ENCODE data around the gene NVL. TPM values are rescaled to one million over a fixed set of nuclear protein-coding genes. Genes with fewer than 3 reads are reported as not detected.

Gene NVL
- total RNA-seq, 1 donor from 2014 or later, result 34.6 TPM

GRCh38 chr1:224300346-224300745 is 29.6 kb downstream of the NVL start:
- no peaks in the 10 kb centered on the region for H3K27me3 ChIP-seq
- TF ChIP-seq POLR2AphosphoS5 (IDR thresholded peaks at IDR 0.05; ENCODE audit: insufficient read depth in 1 of 2, low read depth in 1 of 2) (no peak), CTCF (IDR thresholded peaks at IDR 0.05) (no peak)
- no peak overlapping the region for H3K27ac ChIP-seq
- no peaks in the 10 kb centered on the region for H3K4me1 ChIP-seq
- no peak for DNase-seq (ENCODE audit: extremely low spot score in 2 of 2)
- H3K4me3 ChIP-seq, result no peak overlapping the region
- peaks cover 0 to 77% of the 10 kb centered on the region in 2 donors for H3K36me3 ChIP-seq
- no peaks in the 10 kb centered on the region for H3K9me3 ChIP-seq
- intact Hi-C loops (cut with DNase I), result no loop called here

DNA sequence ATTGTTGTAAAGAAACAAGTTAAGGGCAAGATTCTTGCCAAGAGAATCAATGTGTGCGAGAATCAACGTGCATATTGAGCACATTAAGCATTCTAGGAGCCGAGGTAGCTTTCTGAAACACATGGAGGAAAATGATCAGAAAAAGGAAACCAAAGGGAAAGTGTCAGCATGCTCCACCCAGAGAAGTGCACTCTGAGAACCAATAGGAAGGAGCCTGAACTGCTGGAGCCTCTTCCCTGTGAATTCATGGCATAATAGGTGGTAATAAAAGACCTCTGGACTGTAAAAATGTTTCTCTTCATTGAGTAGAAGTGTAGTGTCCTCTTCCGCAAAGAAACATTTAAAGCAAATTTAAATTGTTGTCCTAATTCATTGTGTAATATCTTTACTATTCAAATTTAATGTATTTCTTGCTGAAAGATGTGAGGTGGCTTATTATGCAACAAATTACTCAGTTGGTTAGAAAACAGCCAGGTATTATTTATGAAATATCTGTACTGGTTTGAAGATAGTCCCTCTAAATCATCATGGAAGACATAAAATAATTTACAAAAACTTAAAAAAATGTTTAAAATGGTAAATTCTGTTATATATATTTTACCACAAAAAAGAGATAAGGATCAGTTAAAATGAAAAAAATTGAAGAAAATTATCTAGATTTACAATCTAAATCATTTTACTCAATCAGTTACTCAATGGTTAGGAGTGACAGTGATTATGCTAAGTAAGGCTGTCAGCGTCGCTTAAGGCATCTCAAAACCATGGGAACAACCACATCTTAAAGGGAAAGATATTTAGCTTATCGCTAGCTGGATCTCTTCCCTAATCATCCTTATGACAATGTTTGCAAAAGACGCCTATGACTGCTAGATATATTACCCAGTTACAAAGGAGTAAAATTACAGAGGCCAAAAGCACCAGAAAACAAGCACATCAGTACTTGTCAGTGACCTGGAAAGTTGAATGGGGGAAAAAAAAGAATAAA is 31.3 kb downstream of the NVL start:
- H3K27me3 ChIP-seq, result no peaks in the 10 kb centered on the region
- H3K4me1 ChIP-seq, result no peaks in the 10 kb centered on the region
- intact Hi-C loops (cut with DNase I), result no loop called here
- DNase-seq (ENCODE audit: extremely low spot score in 2 of 2), result no peak
- H3K4me3 ChIP-seq, result no peak overlapping the region
- TF ChIP-seq POLR2AphosphoS5 (IDR thresholded peaks at IDR 0.05; ENCODE audit: insufficient read depth in 1 of 2, low read depth in 1 of 2) (no peak), CTCF (IDR thresholded peaks at IDR 0.05) (no peak), POLR2A (IDR thresholded peaks at IDR 0.05) (no peak)
- no peak overlapping the region for H3K27ac ChIP-seq
- H3K9me3 ChIP-seq, result no peaks in the 10 kb centered on the region
- H3K36me3 ChIP-seq, result peaks cover 0 to 77% of the 10 kb centered on the region in 2 donors

DNA sequence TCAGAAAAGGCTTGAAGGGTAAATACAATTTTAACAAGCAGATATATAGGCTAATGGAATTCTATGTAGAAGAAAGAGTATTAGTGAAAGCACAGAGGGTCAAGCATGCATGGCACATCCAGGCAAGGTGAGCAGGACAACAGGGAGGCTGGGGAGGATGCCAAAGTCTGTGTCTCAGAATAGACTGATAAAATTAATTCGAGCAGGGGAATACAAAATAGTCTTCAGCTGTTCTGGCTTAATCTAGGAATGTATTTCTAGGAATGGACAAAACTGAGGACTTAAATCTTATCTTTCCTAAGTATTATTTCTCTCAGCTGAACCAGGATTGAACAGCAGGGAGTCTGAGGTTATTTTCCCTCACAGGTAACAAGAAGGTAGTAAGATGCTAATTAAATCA is 35.2 kb downstream of the NVL start:
- TF ChIP-seq POLR2A (IDR thresholded peaks at IDR 0.05) (no peak), CTCF (IDR thresholded peaks at IDR 0.05) (no peak), POLR2AphosphoS5 (IDR thresholded peaks at IDR 0.05; ENCODE audit: insufficient read depth in 1 of 2, low read depth in 1 of 2) (no peak)
- intact Hi-C loops (cut with DNase I), result no loop called here
- no peak overlapping the region for H3K4me3 ChIP-seq
- no peak for DNase-seq (ENCODE audit: extremely low spot score in 2 of 2)
- no peaks in the 10 kb centered on the region for H3K9me3 ChIP-seq
- no peak overlapping the region for H3K27ac ChIP-seq
- no peaks in the 10 kb centered on the region for H3K4me1 ChIP-seq
- H3K27me3 ChIP-seq, result no peaks in the 10 kb centered on the region
- peaks cover 0 to 62% of the 10 kb centered on the region in 2 donors for H3K36me3 ChIP-seq

DNA sequence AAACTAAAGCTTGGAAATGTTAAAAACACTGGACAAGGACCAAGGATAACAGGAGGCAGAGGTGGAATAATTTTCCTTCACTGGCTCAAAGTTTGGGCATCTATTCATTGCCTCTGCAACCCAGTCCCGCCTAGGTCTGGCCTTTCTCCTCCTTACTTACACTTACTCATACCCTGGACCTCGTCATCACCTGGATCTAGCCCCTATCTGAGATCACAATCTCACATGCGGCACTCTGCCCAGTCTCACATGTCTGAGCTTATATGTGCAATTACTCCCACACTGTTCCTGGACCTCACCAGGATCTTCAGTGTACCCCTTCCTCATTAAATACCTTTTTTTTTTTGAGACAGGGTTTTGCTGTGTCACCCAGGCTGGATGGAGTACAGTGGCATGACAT is 37.6 kb downstream of the NVL start:
- Histone ChIP-seq H3K27me3 (no peaks in the 10 kb centered on the region), H3K27ac (no peak overlapping the region), H3K36me3 (peaks cover 0 to 59% of the 10 kb centered on the region in 2 donors), H3K4me3 (no peak overlapping the region), H3K4me1 (no peaks in the 10 kb centered on the region), H3K9me3 (no peaks in the 10 kb centered on the region)
- no peak for DNase-seq (ENCODE audit: extremely low spot score in 2 of 2)
- TF ChIP-seq CTCF (IDR thresholded peaks at IDR 0.05) (no peak), POLR2AphosphoS5 (IDR thresholded peaks at IDR 0.05; ENCODE audit: insufficient read depth in 1 of 2, low read depth in 1 of 2) (no peak), POLR2A (IDR thresholded peaks at IDR 0.05) (no peak)
- intact Hi-C loops (cut with DNase I), result no loop called here

GRCh38 chr1:224289396-224289795 is 40.6 kb downstream of the NVL start:
- no peak for TF ChIP-seq POLR2A (IDR thresholded peaks at IDR 0.05)
- TF ChIP-seq POLR2AphosphoS5 (IDR thresholded peaks at IDR 0.05; ENCODE audit: insufficient read depth in 1 of 2, low read depth in 1 of 2), result no peak
- no peak for TF ChIP-seq CTCF (IDR thresholded peaks at IDR 0.05)
- intact Hi-C loops (cut with DNase I), result no loop called here
- Histone ChIP-seq H3K4me1 (no peaks in the 10 kb centered on the region), H3K36me3 (peaks cover 0 to 68% of the 10 kb centered on the region in 2 donors), H3K9me3 (no peaks in the 10 kb centered on the region), H3K27ac (no peak overlapping the region), H3K4me3 (no peak overlapping the region), H3K27me3 (no peaks in the 10 kb centered on the region)
- no peak for DNase-seq (ENCODE audit: extremely low spot score in 2 of 2)

All from vagina (tissue), 2 donors.